Hematopoietic multipotent progenitor cell treated with erythropoietin and hydrocortisone succinate and interleukin-3 and kit ligand, for 17 days (in vitro differentiated cells): ENCODE results near the gene TMEM184A.
A peak's percentile ranks its signal among the peaks of the same experiment; 100 is the strongest.

Experiments used
- DNase-seq: peaks from one replicate; pipeline ENCODE4 v3.0.0-alpha.2; 2015; ENCODE audit warnings: low spot score

TMEM184A gene

DNA sequence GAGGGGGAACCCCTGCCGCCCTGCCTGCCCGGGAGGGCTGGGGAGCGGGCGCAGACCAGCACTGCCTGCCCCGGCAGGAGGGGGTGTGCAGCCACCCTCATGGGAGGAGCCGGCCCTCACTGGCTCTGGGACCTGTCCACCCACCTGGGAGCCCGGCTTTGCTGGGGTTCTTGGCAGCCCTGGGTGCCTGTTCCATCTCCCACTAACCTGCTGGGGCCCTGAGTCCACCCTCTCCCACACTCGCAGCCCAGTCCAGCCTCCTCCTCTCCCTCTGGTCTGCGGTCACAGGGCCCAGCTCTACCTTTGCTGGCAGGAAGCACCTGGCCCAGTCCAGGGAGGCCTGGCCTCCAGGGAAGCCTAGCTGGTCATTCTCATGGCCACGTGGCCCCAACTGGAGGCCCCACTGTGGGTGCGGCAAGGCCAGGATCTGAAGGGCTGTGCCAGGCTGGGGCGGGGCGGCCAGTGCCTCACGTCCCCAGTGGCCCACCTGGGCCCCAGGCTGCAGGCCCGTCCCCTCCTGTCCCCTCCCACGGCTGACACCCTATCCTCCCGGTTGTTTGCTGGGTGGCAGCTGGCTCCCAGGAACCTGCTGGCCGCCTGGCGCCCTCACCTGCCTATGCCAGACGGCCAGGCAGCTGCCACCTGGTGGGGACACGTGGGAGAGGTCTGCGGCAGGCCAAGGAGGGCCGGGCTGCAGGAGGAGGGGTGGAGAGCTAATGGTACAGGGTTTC is at the start of gene TMEM184A:
TMEM184A (minus strand) TSS at position 393 of the 731 bp plus-strand sequence. CDS start 721 bp downstream, outside the sequence.
- DNase-seq = peak; percentile 64

DNA sequence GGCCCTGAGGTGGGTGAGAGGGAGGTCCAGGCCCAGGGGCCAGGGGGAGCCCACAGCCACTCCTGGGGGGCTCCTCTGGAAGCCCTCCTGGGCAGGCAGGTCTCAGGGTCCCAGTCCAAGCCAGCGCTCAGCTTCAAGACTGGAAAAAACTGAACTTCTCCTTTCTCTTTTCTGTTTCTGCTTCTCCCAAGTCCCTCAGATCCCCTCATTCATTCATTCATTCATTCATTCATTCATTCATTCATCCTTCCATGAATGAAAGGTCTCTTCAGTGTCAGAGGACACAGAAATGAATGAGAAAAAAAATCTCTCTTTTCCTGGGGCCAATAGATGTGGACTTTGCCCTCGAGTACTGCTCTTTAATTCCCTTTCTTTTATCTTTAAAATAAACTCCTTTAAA is 48.4 kb upstream of the TMEM184A start:
- no peak for DNase-seq

DNA sequence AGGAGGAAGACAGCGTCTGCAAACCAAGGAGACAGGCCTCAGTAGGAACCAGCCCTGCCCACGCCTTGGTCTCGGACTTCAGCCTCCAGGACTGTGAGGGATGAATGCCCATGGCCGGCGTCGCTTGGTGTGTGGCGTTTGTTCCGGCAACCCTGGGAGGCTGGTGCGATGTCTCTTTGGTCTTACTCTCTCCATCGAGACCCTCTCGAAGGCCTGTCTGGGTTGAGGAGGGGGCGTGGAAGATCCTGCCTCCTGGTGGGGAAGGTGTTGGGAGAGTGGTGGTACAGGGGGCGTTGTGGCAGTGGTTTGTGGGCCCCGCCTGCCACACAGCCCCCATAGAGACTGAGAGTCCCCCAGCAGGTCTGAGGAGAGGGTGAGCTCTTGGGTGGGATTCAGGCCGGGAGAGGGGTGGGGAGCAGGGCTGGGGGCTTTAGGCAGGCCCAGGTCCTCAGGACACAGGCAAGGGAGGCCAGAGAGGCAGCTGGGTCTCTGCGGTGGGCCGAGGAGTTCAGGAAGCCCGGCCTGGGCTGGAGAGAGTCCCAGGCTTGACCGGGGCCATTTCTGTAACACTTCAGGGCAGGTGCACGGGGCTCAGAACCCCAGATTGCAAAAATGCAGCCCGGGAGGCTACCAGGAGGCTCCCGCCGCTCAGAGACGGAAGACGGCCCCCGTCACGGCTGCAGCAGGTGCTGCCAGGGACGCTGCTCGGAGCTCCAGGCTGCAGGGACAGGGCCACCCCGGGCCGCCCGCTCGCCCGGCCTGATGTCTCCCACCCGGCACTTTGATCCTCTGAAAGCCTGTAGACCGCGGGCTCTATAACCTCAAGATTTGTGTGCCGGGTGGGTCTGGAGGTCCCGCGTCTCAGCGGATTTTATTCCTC is 47.6 kb upstream of the TMEM184A start:
- no peak for DNase-seq

DNA sequence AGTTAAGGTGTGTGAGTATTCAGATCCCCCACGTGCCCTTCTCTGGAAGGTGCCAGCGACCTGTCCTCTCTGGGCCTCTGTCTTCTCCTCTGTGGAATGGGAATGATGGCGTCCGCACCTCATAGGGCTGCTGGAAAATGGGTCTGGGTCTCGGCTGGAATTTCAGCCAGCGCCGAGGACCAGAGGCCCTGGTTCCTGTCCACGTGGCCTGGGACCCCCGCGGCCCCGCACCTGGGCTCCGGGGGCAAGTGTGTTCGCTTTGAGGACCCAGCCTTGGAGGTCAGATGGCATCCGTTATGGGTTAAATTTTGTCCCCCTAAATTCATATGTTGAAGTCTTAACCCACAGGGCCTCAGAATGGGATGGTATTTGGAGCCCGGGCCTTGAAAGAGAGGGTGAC is 46.4 kb upstream of the TMEM184A start:
- no peak for DNase-seq

DNA sequence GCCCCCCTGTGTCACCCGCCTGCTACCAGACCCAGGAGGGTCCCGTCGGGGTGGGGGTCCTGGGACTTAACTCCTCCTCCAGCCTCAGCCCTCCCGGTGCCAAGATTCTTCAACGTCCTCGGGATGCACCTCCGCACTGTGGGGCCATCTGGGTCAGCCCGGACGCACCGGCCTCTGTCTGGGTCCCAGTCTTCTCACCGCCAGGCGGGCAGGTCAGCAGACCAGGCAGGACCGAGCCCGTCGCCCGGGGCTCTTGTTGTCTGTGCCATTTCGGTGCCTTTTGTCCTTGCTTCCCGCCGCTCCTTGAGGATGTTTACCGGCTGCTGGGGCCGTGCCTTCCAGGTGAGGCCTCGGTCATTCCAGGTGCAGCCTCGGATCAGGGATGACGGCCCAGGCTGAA is 46.0 kb upstream of the TMEM184A start:
- DNase-seq = no peak

DNA sequence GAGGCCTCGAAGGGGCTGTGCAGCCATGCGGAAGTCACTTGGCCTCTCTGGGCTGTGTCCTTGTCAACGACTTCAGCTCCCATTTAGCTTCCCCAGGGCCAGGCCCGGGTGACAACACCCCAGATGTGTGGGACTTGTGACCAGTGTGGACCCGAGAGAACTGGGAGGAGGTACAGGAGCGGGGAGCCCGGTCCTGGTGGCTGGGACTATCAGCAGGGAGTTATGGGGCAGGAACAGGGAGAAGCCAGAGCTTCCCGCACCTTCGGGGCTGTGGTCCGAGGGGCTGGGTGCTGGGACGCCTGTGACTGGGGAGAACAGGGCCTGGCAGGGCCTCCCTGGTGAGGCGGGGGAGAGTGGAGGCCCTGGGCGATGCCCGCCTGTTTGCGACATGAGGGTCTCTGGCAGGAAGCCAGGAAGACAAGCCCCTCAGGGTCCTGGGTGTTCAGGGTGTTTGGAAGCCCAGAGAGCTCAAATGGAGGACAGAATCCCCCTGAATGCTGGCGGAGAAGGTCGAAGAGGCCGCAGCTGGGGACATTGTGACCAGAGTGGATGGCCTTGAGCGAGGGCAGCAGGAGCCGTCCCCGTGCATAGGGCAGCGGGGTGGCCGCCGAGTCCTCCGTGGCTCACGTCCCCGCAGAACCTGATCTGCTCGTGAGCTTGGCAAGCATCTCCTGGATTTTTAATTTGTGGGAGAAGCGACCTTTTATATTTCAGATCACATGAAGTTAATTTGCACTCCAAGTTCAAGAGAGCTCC is 43.8 kb upstream of the TMEM184A start:
- DNase-seq = no peak

DNA sequence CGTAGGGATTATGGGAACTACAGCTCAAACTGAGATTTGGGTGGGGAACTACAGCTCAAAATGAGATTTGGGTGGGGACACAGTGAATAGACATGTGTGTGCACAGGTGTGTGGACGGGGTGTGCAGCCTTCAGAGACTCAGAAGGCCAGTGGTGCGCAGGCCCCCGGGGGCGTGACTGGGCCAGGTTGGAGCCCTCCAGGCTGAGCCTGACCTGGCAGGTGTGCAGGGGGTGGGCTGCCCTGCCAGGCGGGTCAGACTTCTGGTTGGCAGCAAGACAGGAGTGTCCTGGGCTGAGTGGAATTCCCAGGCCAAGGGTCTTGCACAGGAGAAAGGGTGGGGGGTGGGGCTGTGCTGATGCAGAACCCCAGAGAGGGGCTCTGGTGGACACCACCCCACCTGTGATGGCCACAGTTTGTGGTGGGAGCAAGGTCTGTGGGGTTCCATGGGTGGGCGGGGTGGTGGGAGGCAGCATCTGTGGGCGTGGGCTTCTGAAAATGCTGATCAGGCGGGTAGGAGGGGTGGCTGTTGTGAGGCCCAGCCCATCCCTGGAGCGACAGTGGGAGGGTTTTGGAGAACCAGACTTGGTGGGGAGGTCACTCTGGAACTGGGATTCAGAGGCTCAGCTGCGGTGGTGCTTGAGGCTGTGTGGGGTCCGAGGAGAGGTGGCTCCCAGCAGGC is 43.1 kb upstream of the TMEM184A start:
- no peak for DNase-seq

DNA sequence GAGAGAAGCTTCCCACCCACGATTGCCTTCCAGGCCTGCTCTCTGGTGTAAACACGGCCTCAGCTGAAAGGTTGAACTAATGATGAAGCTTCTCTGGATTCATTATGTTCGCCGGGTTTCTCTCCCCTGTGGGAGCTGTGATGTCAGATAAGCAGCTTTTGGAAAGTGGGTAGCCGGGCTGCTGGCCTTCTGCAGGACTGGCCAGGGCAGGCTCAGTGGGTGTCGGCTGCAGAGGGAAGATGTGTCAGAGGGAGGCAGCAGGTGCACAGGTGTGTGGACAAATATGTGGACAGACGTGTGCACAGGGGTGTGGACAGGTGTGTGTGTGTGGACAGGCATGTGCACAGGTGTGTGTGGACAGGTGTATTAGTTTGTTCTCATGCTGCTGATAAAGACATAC is 42.3 kb upstream of the TMEM184A start:
- no peak for DNase-seq

DNA sequence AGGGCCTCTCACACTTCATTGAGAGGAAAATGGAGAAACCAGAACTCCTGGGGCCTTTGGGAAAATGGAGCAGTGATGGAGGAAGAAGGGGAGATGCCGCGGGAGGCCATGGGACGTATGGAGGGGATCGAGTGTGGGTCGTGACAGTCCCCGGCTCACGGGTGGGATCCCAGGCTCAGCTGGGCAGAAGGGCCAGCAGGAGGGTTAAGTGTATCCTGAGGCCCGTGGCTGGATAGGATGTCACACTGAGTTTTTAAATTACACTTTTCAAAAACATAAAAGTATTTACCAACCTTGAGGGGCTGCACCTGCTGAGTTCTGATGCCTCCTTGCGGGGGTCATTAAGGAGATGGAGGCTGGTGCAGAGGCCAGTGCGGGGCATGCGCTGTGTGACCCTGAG is 41.8 kb upstream of the TMEM184A start:
- no peak for DNase-seq

DNA sequence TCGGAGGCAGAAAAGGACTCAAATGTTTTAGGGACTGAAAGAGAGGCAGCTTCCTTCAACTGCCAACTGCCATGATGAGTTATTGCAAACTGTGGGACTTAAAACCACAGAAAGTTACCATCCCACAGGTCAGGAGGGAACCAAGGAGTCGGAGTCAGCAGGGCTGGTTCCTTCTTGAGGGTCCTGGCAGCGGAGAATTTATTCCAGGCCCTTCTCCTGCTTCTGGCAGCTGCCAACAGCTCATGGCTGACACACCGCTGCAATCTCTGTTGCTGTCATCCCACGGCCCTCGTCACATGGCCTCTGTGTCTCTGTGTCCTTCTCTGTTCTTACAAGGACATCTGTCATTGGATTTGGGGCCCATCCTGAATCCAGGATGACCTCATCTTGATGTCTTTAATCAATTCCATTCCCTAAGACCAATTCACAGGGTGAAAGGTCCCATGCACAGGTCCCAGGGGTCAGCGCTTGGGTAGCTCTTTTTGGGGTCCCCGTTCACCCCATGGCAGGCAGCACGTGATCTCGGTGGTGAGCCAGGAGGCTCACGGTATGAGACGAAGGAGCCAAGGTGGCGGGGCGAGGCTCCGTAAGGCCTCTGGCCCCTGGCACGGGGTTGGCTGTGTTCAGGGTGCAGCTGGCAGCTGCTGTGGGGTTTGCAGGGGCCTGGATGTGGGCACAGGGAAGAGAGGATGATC is 41.2 kb upstream of the TMEM184A start:
- DNase-seq = no peak

DNA sequence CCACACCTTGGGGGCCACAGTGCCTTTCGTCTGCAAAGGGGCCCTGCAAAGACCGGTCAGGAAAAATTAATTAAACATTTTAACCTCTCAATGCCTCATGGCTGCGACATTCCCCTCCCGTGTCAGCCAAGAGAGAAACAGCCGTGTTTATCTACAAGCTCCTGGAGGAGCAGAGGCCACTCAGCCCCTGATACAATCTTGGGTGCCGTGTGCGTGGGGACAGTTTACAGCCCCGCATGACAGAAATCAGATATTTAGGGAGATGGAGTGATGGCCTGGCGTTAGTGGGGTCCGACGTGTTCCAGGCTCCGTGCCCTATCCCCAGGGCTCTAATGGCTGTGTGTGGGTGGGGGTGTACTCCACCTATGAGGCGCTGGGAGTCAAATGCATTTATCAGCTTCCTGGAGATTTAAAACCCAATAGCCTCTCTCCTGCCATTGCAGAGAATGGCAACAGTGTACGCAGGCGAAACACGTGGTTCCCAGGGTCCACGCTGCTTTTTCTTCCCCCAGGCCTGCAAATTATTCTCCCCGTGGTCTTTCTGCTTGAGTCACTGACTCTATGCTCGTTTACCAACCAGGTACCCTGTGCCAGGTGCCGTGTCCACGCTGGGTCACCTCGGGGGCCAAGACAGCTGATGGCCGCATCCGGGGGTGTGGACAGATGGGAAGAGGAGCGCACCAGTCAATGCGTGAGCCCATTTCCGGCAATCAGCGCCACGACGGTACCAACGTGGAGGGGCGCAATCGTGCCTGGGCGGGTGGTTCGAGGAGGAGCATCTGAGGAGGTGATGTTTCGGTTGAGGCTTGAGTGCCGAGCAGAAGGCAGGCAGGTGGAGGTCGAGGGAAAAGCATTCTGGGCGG is 40.4 kb upstream of the TMEM184A start:
- no peak for DNase-seq

DNA sequence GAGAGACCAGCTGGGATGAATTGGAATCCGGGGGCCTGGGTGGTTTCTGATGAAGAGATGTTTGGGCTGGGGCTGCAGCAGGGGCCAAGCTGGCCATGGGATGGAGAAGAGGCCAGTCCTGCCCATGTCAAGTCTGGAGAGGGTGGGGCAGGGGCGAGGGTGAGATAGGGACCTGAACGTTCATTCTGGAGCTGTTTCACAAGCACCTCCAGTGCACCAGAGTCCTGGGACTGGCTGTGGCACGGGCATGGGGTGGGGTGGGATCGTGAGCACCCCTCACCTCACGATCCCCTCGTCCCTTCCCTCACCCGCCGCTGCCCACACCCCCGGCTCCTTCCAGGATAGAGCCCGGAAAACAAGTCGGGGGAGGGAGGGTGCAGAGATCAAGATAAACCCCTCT is 39.6 kb upstream of the TMEM184A start:
- DNase-seq = no peak

DNA sequence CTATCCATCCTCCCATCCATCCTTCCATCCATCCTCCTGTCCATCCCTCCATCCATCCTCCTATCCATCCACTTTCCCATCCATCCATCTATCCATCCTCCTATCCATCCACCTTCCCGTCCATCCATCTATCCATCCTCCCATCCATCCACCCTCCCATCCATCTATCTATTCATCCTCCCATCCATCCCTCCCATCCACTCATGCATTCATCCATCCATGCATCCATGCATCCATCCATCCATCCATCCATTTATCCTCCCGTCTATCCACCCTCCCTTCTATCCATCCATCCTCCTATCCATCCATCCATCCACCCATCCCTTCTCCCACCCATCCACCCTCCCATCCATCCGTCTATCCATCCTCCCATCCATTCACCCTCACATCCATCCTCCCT is 39.0 kb upstream of the TMEM184A start:
- no peak for DNase-seq

DNA sequence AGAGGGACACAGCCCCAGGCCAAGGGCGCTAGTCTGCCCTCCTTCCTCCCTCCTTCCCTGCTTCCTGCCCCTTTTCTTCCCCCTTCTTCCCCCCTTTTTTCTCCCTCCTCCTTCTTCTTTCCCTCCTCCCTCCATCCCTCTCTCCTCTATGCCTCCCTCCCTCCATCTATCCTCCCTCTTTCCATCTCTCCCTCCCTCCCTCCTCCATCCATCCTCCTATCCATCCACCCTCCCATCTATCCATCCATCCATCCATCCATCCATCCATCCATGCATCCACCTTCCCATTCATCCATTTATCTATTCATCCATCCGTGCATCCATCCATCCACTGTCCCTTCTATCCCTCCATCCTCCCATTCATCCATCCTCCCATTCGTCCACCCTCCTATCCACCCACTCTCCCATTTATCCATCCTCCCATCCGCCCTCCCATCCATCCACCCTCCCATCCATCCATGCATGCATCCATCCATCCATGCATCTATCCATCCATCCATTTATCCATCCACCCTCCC is 38.0 kb upstream of the TMEM184A start:
- DNase-seq = no peak

DNA sequence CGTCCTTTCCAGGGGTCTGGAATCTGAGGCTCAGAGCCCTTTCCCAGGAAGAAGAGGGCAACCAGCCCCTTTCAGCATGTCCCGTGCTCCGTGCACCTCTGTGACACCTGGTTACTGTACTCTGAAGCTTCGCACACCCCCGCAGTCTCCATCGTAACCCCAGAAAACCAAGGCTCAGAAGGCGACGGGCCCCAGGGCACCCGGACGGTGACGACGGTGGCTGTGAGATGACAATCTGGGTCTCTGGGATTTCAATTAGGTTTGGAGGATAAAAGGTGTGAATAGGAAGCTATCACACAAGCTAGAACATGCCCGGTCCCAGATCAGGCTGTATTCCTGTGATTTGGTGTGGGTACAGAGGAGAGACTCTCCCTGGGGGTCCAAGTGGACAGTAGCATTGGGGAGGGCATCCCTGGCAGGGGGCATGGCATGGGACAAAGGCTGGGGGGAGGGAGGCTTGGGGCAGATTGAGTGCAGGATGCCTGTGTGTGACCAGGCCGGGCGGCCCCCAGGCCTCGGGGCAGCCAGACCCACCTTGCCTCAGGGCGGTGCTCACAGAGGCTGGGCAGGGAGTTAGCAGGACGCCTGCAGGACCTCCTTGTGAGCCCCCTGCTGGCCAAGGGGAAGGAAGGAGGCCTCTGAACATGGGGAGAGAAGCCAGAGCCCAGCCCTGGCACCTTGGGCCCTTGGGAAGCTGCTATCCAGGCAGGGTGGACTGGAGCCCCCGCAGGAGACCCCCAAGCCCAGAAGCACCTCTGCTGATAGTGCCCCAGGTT is 37.3 kb upstream of the TMEM184A start:
- peak; percentile 30 for DNase-seq

DNA sequence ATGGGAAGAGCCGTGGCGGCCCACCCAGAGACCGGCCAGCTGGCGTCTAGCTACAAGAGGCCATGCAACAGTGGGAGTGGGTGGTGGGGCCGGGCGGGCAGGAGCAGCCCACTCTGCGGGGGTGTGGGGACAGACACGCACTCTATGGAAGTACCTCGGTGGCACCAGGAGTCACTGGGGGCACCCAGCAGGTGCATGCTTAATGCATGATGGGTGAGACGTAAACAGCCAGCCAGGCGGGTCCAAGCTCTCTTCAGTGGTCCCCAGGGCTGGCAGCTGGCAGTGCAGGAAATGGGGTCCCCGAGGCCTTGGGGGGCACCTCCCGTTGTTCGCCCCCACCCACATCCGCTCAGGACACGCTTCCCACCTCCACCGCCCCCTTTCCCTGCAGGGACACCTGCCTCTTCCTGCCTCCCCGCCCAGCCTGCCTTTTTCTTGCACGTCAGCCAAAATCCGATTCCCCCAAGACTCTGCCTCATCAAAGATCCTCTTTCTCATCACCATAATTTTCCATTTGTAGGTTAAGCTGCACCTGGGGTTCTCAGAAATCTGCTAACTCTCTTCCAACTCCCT is 36.4 kb upstream of the TMEM184A start:
- no peak for DNase-seq

DNA sequence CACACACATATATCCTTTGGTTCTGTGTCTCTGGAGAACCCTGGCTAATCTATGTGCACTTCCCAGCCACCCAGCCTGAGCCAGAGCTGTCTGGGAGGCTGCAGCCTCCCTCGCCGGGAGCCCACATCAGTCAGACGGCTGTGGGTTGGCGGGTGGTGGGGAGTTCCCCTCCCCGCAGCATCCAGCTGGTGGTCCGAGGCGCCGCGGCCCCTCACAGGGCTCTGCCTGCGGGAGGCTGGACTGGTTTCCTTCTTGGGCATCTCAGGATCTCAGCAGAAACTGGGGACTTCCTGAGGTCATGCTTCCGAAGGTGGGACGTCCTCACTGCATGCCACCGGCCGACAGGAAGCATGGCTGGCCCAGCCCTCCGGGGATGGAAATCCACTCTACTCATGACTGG is 35.9 kb upstream of the TMEM184A start:
- DNase-seq = no peak

DNA sequence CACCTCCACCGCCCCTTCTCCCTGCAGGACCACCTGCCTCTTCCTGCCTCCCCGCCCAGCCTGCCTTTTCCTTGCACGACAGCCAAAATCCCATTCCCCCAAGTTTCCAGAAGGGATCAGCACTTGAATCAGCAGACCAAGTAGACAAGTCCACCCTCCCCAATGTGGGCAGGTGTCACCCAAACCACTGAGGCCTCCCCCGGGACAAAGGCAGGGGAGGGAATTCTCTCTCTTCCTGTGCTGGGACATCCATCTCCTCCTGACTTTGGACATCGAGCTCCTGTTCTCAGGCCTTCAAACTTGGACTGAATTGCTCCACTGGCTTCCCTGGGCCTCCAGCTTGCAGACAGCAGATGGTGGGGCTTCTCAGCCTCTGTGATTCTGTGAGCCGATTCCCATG is 35.4 kb upstream of the TMEM184A start:
- DNase-seq = no peak

DNA sequence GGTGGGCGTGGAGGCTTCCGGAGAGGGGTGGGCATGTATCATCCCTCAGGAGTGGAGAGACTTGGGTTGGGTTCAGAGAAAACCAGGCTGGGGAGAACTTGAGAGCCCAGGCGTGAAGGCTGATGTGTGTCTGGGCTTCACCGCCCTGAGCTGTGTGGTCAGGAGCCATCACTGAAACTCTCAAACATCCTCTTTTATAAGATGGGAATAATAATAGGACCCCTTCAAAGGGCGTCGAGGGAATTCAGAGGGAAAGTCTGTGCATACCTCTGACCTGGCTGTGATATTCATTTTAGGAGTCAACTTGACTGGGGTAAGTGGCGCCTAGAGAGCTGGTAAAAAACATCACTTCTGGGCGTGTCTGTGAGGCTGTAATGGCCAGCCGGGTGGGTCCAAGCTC is 34.9 kb upstream of the TMEM184A start:
- no peak for DNase-seq
